Skeletal muscle tissue (tissue), 4 donors: ENCODE data around the gene CALR3. TPM values are rescaled to one million over a fixed set of nuclear protein-coding genes. Genes with fewer than 3 reads are reported as not detected.

Experiments used
- H3K27ac ChIP-seq: one replicate; pipeline ENCODE4 v1.7.0; 2013; ENCODE audit warnings: mild to moderate bottlenecking, low read depth, low read length, inconsistent platforms
- H3K27me3 ChIP-seq, 3 donors: one replicate each; pipeline ENCODE4 v1.7.0; 2013; ENCODE audit warnings: low read length in 3 of 3; ENCODE audit not compliant: control insufficient read depth in 3 of 3, insufficient read depth in 3 of 3
- H3K36me3 ChIP-seq, 3 donors: one replicate each; pipeline ENCODE4 v1.7.0; 2013; ENCODE audit warnings: low read length in 3 of 3; ENCODE audit not compliant: control insufficient read depth in 3 of 3, insufficient read depth in 3 of 3
- H3K4me1 ChIP-seq, 3 donors: one replicate each; pipeline ENCODE4 v1.7.0; 2013; ENCODE audit warnings: low read length in 3 of 3, mild to moderate bottlenecking in 3 of 3; ENCODE audit not compliant: control insufficient read depth in 3 of 3, insufficient read depth in 3 of 3
- H3K4me3 ChIP-seq, 3 donors: one replicate each; pipeline ENCODE4 v1.7.0; 2013; ENCODE audit warnings: low read length in 3 of 3
- H3K9ac ChIP-seq, 3 donors: one replicate each; pipeline ENCODE4 v1.7.0; 2013; ENCODE audit warnings: low read length in 3 of 3, mild to moderate bottlenecking in 3 of 3, moderate library complexity in 2 of 3, low read depth in 1 of 3
- H3K9me3 ChIP-seq, 3 donors: one replicate each; pipeline ENCODE4 v1.7.0; 2013; ENCODE audit warnings: low read length in 3 of 3; ENCODE audit not compliant: control insufficient read depth in 3 of 3
- total RNA-seq: library from RNA; depleted of rRNA; stranded (reverse); fragments of >200 nt; gene quantifications from one replicate; pipeline ENCODE4 v1.2.3, GENCODE V29; 2014
- donor health status: Osteomylitis.

The CALR3 gene
- total RNA-seq, 1 donor from 2014 or later, result under 0.01 TPM

- no peaks in the 10 kb centered on the region for H3K9me3 ChIP-seq
- peak overlapping the region in 2 of 3 donors; percentile 7 to 17 for H3K9ac ChIP-seq
- peaks cover 82 to 89% (median 86%) of the 10 kb centered on the region in 3 donors for H3K4me1 ChIP-seq
- H3K27ac ChIP-seq, result peak overlapping the region; percentile 89
- no peak overlapping the region for H3K4me3 ChIP-seq
- no peaks in the 10 kb centered on the region for H3K27me3 ChIP-seq
- no peaks in the 10 kb centered on the region for H3K36me3 ChIP-seq
Measured at GRCh38 chr19:16460454-16460853, 35.5 kb downstream of the CALR3 start.

DNA sequence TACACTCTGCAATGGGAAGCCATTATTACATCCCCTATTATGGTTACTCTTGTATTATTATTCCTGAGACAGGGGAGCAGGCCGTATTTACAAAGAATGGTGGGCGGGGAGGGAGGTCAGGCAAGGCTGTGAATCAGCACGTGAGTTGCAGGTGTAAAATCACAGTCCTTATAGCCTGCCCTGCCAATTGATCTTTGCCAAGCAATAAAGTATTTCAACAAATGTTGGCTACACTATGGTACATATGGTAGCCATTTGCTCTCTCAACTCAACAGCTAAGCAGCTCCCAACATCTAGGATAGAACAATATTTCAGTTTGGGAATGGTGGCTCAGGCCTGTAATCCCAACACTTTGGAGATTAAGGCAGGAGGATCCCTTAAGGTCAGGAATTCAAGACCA lies 36.3 kb downstream of the CALR3 start:
- no peaks in the 10 kb centered on the region for H3K9me3 ChIP-seq
- no peak overlapping the region for H3K4me3 ChIP-seq
- H3K27ac ChIP-seq, result peak overlapping the region; percentile 75
- H3K36me3 ChIP-seq, result no peaks in the 10 kb centered on the region
- H3K4me1 ChIP-seq, result peaks cover 83 to 91% (median 86%) of the 10 kb centered on the region in 3 donors
- no peaks in the 10 kb centered on the region for H3K27me3 ChIP-seq
- peak overlapping the region in 1 of 3 donors; percentile 77 for H3K9ac ChIP-seq

DNA sequence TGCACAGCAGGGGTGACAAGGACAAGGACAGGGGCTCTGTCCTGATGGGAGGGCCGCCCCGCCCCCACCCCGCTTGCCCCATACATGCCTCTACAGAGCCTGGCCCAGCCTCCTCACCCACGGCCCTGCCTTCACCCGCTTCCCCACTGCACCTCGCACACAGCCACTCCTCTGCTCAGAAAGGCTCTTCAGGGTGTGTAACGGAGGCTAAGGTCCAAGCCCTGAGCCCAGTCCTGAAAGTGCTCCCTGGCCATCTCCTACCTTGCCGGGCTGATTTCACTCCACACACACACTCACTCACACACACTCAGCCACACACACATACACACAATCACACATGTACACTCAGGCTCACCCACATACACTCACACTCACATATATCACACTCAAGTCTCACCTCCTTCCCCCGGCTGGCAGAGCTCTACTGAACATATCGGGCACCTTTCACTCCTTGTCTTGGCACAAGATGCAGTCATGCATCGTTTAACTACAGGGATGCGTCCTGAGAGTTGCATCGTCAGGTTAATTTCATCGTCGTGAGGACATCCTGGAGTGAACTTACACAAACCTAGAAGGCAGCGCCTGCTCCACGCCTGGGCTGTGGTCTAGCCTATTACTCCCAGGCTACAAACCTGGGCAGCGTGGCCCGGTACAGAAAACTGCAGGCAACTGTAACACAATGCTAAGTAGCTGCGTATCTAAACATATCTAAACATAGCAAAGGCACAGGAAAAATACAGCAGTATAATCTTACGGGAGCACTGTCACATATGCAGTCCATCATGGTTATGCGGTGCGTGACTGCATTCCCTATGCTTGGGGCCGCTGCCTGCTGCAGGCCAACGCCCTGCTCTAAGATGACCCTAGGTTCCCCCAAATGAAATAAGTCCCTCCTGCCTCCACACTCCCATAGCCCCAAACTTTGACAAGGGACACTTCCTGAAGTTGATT lies 37.3 kb downstream of the CALR3 start:
- Histone ChIP-seq H3K4me3 (peak overlapping the region; percentile 2 to 65 (median 8)), H3K36me3 (no peaks in the 10 kb centered on the region), H3K9me3 (no peaks in the 10 kb centered on the region), H3K9ac (peak overlapping the region; percentile 29 to 77 (median 59)), H3K27me3 (no peaks in the 10 kb centered on the region), H3K4me1 (peaks cover 83 to 91% (median 86%) of the 10 kb centered on the region in 3 donors), H3K27ac (peak overlapping the region; percentile 75)

DNA sequence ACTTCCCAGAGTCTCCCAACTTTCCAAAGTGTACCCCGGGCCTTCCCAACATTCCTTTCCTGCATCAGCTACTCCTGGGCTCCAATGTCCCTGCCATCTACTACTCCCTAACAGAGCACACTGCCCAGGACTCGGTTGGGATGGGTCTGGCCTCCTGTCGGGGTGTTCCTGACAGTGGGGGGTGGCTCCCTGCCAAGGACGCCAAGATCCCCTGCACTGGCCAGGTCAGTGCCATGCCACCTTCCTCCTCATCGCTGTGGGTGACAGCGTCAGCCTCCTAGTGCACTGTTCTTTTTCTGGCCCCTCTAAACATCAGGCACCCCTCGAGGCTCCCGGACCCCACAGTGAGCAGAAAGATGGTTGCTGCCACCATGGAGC lies 38.0 kb downstream of the CALR3 start:
- no peaks in the 10 kb centered on the region for H3K27me3 ChIP-seq
- H3K4me1 ChIP-seq, result peaks cover 81 to 89% (median 85%) of the 10 kb centered on the region in 3 donors
- no peaks in the 10 kb centered on the region for H3K9me3 ChIP-seq
- peak overlapping the region; percentile 23 to 65 (median 54) for H3K4me3 ChIP-seq
- no peaks in the 10 kb centered on the region for H3K36me3 ChIP-seq
- peak overlapping the region; percentile 75 for H3K27ac ChIP-seq
- H3K9ac ChIP-seq, result peak overlapping the region; percentile 38 to 77 (median 59)

DNA sequence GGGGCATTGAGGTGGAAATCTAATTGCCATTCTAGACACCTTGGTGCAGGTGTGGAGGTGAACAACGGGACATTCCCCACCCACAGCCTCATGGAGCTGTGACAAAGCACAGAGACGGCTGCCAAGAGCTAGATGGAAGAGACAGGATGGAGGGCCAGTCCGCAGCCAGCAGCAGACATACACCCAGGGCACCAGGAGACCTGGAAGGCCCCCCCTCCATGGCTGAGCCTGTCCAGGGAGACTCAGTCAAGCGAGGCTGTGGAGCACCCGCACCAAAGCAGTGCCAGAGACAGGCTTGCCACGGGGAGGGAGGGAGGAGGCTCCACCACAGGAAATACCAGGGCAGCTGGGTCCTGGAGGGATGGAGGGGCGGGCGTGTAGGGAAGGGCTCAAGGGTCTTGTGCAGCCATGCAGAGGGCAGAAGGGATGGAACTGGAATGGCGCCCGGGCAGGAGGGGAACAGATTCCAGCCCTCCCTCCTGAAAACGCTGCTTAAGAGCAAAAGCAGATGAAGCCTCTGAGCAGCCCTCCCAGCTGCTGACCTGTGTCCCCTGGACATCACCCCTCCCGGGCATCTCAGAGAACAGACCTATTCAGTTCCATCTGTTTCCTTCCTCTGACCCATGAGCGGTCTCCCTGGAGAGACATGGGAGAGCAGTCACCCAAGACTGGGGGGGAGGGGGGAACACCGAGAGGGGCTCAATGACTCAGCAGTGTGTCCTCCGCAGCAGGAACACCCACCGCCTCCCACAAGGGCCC lies 38.6 kb downstream of the CALR3 start:
- peak overlapping the region; percentile 75 for H3K27ac ChIP-seq
- peak overlapping the region; percentile 59 to 77 (median 60) for H3K9ac ChIP-seq
- no peaks in the 10 kb centered on the region for H3K27me3 ChIP-seq
- no peaks in the 10 kb centered on the region for H3K36me3 ChIP-seq
- no peaks in the 10 kb centered on the region for H3K9me3 ChIP-seq
- H3K4me3 ChIP-seq, result peak overlapping the region; percentile 54 to 65 (median 54)
- H3K4me1 ChIP-seq, result peaks cover 75 to 84% (median 83%) of the 10 kb centered on the region in 3 donors

DNA sequence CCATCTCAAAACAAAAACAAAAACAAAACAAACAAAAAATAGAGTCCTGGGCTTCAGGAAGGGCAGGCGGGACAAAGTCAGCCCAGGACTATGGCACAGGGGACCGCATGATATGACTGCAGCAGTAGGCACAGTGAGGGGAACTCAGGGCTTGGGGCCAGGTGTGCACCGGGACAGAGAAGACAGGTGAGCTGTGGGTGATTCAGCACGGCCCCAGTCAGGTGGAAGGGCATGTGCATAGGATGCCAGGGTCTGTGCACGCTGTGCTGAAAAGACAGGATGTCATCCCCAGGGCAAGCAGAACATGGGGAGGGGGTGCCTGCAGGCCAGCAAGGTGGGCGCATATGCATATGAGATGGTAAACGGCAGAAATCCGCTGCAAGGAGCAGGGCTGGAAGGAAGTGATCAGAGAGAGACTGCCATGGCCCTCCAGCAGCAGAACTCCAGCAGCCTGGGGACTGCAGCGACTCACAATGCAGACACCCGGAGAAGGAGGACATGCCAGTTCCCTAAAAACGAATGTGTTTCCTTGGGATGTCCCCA lies 39.2 kb downstream of the CALR3 start:
- Histone ChIP-seq H3K4me3 (peak overlapping the region in 2 of 3 donors; percentile 54 to 65), H3K9ac (peak overlapping the region; percentile 59 to 77 (median 60)), H3K36me3 (no peaks in the 10 kb centered on the region), H3K4me1 (peaks cover 69 to 78% (median 76%) of the 10 kb centered on the region in 3 donors), H3K27me3 (no peaks in the 10 kb centered on the region), H3K9me3 (no peaks in the 10 kb centered on the region), H3K27ac (peak overlapping the region; percentile 75)

- Histone ChIP-seq H3K9ac (peak overlapping the region in 1 of 3 donors; percentile 33), H3K9me3 (no peaks in the 10 kb centered on the region), H3K4me1 (peaks cover 60 to 70% (median 69%) of the 10 kb centered on the region in 3 donors), H3K4me3 (no peak overlapping the region), H3K27me3 (no peaks in the 10 kb centered on the region), H3K27ac (no peak overlapping the region), H3K36me3 (no peaks in the 10 kb centered on the region)
Measured at GRCh38 chr19:16455489-16455888, 40.5 kb downstream of the CALR3 start.

- peak overlapping the region; percentile 16 to 71 (median 57) for H3K9ac ChIP-seq
- H3K9me3 ChIP-seq, result no peaks in the 10 kb centered on the region
- peaks cover 50 to 62% (median 61%) of the 10 kb centered on the region in 3 donors for H3K4me1 ChIP-seq
- H3K36me3 ChIP-seq, result peaks cover 0 to 3% (median 0%) of the 10 kb centered on the region in 3 donors
- peak overlapping the region; percentile 48 for H3K27ac ChIP-seq
- H3K27me3 ChIP-seq, result no peaks in the 10 kb centered on the region
- peak overlapping the region in 2 of 3 donors; percentile 22 to 41 for H3K4me3 ChIP-seq
Measured at GRCh38 chr19:16454351-16454918, 41.5 kb downstream of the CALR3 start.

- Histone ChIP-seq H3K27ac (peak overlapping the region; percentile 19), H3K9ac (no peak overlapping the region), H3K4me1 (peaks cover 31 to 47% (median 42%) of the 10 kb centered on the region in 3 donors), H3K4me3 (no peak overlapping the region), H3K27me3 (no peaks in the 10 kb centered on the region), H3K36me3 (peaks cover 0 to 5% (median 0%) of the 10 kb centered on the region in 3 donors), H3K9me3 (no peaks in the 10 kb centered on the region)
Measured at GRCh38 chr19:16452325-16452724, 43.6 kb downstream of the CALR3 start.
